ENCODE data around the gene FAM168B.
A peak's percentile ranks its signal among the peaks of the same experiment; 100 is the strongest.
"Not testable (repeated sequence)": the region's sequence is repeated elsewhere in the genome, so short reads cannot be mapped to it uniquely, and the experiment has no call there.

The FAM168B gene

GRCh38 chr2:131094463-131095281 is 1.4 kb upstream of the FAM168B start:
- 96 to 98% methylated on average over 17 of the region's 22 CpGs for WGBS, 2 experiments (ENCODE audit: insufficient coverage in 2 of 2)
- Histone ChIP-seq H3K4me3 (ENCODE audit: extremely low read depth, insufficient read depth, low read length, poor library complexity, severe bottlenecking) (no peak overlapping the region), H3K36me3 (ENCODE audit: control insufficient read depth, insufficient read depth, low read length) (peaks cover 24% of the 10 kb centered on the region), H3K27ac (ENCODE audit: low read depth, low read length, severe bottlenecking) (no peak overlapping the region), H3K4me1 (ENCODE audit: control insufficient read depth, insufficient read depth, low read length, poor library complexity, severe bottlenecking) (no peaks in the 10 kb centered on the region), H3K9me3 (ENCODE audit: control insufficient read depth, low read length) (no peaks in the 10 kb centered on the region)

GRCh38 chr2:131093696-131094462 is 619 bp upstream of the FAM168B start:
- no peaks in the 10 kb centered on the region for H3K4me1 ChIP-seq (ENCODE audit: control insufficient read depth, insufficient read depth, low read length, poor library complexity, severe bottlenecking)
- peak overlapping the region; percentile 85 for H3K4me3 ChIP-seq (ENCODE audit: extremely low read depth, insufficient read depth, low read length, poor library complexity, severe bottlenecking)
- H3K36me3 ChIP-seq (ENCODE audit: control insufficient read depth, insufficient read depth, low read length), result peaks cover 30% of the 10 kb centered on the region
- peak overlapping the region; percentile 98 for H3K27ac ChIP-seq (ENCODE audit: low read depth, low read length, severe bottlenecking)
- WGBS, 2 experiments (ENCODE audit: insufficient coverage in 2 of 2), result 20 to 25% methylated on average over 28 to 37 of the region's 37 CpGs
- no peaks in the 10 kb centered on the region for H3K9me3 ChIP-seq (ENCODE audit: control insufficient read depth, low read length)

DNA sequence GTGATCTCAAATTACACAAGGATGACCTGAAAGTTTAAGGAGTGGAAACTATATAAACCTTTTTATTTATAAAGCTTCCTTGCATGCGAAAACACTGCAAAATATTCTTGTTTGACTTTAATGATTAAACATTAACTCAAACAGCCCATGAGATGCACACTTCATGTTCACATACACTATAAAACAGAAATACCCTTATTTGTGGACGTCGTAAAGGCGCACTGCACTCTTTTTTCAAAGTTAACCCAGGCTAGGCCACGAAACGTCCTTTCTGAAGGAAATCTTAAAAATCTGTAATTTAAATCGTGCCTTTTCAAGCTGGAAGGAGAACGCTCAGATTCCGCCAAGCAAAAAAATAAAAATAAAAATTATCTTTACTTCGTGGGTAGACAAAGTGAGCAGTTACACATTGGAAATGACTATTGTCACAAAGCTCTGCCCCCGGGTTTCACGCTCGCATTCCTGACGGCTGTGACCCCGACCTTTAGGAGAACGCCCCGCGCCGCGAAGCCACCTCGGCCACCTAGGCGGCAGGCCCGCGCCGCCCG is 728 bp downstream of the FAM168B start:
- Histone ChIP-seq H3K4me1 (ENCODE audit: control insufficient read depth, insufficient read depth, low read length, poor library complexity, severe bottlenecking) (no peaks in the 10 kb centered on the region), H3K4me3 (ENCODE audit: extremely low read depth, insufficient read depth, low read length, poor library complexity, severe bottlenecking) (peak overlapping the region; percentile 85), H3K27ac (ENCODE audit: low read depth, low read length, severe bottlenecking) (peak overlapping the region; percentile 98), H3K36me3 (ENCODE audit: control insufficient read depth, insufficient read depth, low read length) (peaks cover 44% of the 10 kb centered on the region), H3K9me3 (ENCODE audit: control insufficient read depth, low read length) (no peaks in the 10 kb centered on the region)
- 2 to 5% methylated on average over 20 to 21 of the region's 26 CpGs for WGBS, 2 experiments (ENCODE audit: insufficient coverage in 2 of 2)

- Histone ChIP-seq H3K9me3 (ENCODE audit: control insufficient read depth, low read length) (no peaks in the 10 kb centered on the region), H3K4me1 (ENCODE audit: control insufficient read depth, insufficient read depth, low read length, poor library complexity, severe bottlenecking) (no peaks in the 10 kb centered on the region), H3K36me3 (ENCODE audit: control insufficient read depth, insufficient read depth, low read length) (peaks cover 89% of the 10 kb centered on the region), H3K27ac (ENCODE audit: low read depth, low read length, severe bottlenecking) (no peak overlapping the region), H3K4me3 (ENCODE audit: extremely low read depth, insufficient read depth, low read length, poor library complexity, severe bottlenecking) (no peak overlapping the region)
- 100% methylated on average over 1 of the region's 2 CpGs for WGBS, 2 experiments (ENCODE audit: insufficient coverage in 2 of 2)
Measured at GRCh38 chr2:131085646-131086045, 7.6 kb downstream of the FAM168B start.

- Histone ChIP-seq H3K4me3 (ENCODE audit: extremely low read depth, insufficient read depth, low read length, poor library complexity, severe bottlenecking) (no peak overlapping the region), H3K9me3 (ENCODE audit: control insufficient read depth, low read length) (no peaks in the 10 kb centered on the region), H3K4me1 (ENCODE audit: control insufficient read depth, insufficient read depth, low read length, poor library complexity, severe bottlenecking) (peaks cover 10% of the 10 kb centered on the region), H3K36me3 (ENCODE audit: control insufficient read depth, insufficient read depth, low read length) (peaks cover 92% of the 10 kb centered on the region), H3K27ac (ENCODE audit: low read depth, low read length, severe bottlenecking) (no peak overlapping the region)
- 93 to 98% methylated on average over 3 to 4 of the region's 4 CpGs for WGBS, 2 experiments (ENCODE audit: insufficient coverage in 2 of 2)
Measured at GRCh38 chr2:131081190-131081589, 12.1 kb downstream of the FAM168B start.

GRCh38 chr2:131079931-131080330 is 13.3 kb downstream of the FAM168B start:
- Histone ChIP-seq H3K4me1 (ENCODE audit: control insufficient read depth, insufficient read depth, low read length, poor library complexity, severe bottlenecking) (peaks cover 10% of the 10 kb centered on the region), H3K36me3 (ENCODE audit: control insufficient read depth, insufficient read depth, low read length) (peaks cover 92% of the 10 kb centered on the region)
- not testable (repeated sequence) for H3K9me3 ChIP-seq (ENCODE audit: control insufficient read depth, low read length); H3K27ac ChIP-seq (ENCODE audit: low read depth, low read length, severe bottlenecking); H3K4me3 ChIP-seq (ENCODE audit: extremely low read depth, insufficient read depth, low read length, poor library complexity, severe bottlenecking)
- WGBS, 2 experiments (ENCODE audit: insufficient coverage in 2 of 2), result 96% methylated on average over 6 of the region's 6 CpGs

- Histone ChIP-seq H3K27ac (ENCODE audit: low read depth, low read length, severe bottlenecking) (peak overlapping the region; percentile 72), H3K4me3 (ENCODE audit: extremely low read depth, insufficient read depth, low read length, poor library complexity, severe bottlenecking) (no peak overlapping the region), H3K4me1 (ENCODE audit: control insufficient read depth, insufficient read depth, low read length, poor library complexity, severe bottlenecking) (peaks cover 10% of the 10 kb centered on the region), H3K36me3 (ENCODE audit: control insufficient read depth, insufficient read depth, low read length) (peaks cover 97% of the 10 kb centered on the region), H3K9me3 (ENCODE audit: control insufficient read depth, low read length) (no peaks in the 10 kb centered on the region)
- 90 to 93% methylated on average over 2 to 3 of the region's 3 CpGs for WGBS, 2 experiments (ENCODE audit: insufficient coverage in 2 of 2)
Measured at GRCh38 chr2:131077966-131078365, 15.3 kb downstream of the FAM168B start.

GRCh38 chr2:131077182-131077846 is 15.9 kb downstream of the FAM168B start:
- Histone ChIP-seq H3K27ac (ENCODE audit: low read depth, low read length, severe bottlenecking) (peak overlapping the region; percentile 72), H3K36me3 (ENCODE audit: control insufficient read depth, insufficient read depth, low read length) (peaks cover 97% of the 10 kb centered on the region), H3K4me1 (ENCODE audit: control insufficient read depth, insufficient read depth, low read length, poor library complexity, severe bottlenecking) (peaks cover 10% of the 10 kb centered on the region), H3K4me3 (ENCODE audit: extremely low read depth, insufficient read depth, low read length, poor library complexity, severe bottlenecking) (no peak overlapping the region), H3K9me3 (ENCODE audit: control insufficient read depth, low read length) (no peaks in the 10 kb centered on the region)
- 96 to 97% methylated on average over 8 to 10 of the region's 11 CpGs for WGBS, 2 experiments (ENCODE audit: insufficient coverage in 2 of 2)

DNA sequence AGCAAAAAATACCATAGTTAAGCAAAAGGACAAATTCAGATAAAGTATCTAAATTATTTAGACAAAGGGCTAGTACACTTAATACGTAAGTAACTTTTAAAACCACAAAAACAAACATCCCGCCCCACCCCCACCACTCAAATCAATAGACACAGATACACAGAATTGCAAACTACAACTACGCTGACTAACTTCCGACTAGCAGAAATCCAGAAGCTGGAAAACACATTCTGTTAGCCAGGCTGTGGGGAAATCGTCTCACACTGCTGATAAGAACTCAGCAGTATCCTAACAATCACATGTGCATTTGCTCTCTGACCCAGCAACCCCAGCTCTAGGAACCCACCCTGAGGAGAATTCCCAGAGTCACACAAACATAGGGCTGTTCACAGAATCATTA is 16.6 kb downstream of the FAM168B start:
- Histone ChIP-seq H3K9me3 (ENCODE audit: control insufficient read depth, low read length) (no peaks in the 10 kb centered on the region), H3K27ac (ENCODE audit: low read depth, low read length, severe bottlenecking) (peak overlapping the region; percentile 72), H3K36me3 (ENCODE audit: control insufficient read depth, insufficient read depth, low read length) (peaks cover 95% of the 10 kb centered on the region), H3K4me3 (ENCODE audit: extremely low read depth, insufficient read depth, low read length, poor library complexity, severe bottlenecking) (no peak overlapping the region), H3K4me1 (ENCODE audit: control insufficient read depth, insufficient read depth, low read length, poor library complexity, severe bottlenecking) (peaks cover 10% of the 10 kb centered on the region)
- WGBS, 2 experiments (ENCODE audit: insufficient coverage in 2 of 2), result 81% methylated on average over 4 to 5 of the region's 5 CpGs

DNA sequence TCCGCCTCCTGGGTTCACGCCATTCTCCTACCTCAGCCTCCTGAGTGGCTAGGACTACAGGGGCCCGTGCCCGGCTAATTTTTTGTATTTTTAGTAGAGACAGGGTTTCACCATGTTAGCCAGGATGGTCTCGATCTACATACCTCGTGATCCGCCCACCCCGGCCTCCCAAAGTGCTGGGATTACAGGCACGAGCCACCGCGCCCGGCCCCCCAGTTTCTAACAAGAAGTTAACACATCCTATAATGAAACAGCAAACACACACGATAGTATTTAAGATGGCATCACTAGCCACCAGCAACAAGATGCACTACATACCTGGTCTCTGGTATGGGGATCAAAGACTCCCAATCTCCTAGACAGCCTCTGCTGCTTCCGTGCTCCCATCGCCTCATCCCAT is 17.7 kb downstream of the FAM168B start:
- H3K4me3 ChIP-seq (ENCODE audit: extremely low read depth, insufficient read depth, low read length, poor library complexity, severe bottlenecking); H3K9me3 ChIP-seq (ENCODE audit: control insufficient read depth, low read length); H3K27ac ChIP-seq (ENCODE audit: low read depth, low read length, severe bottlenecking): not testable (repeated sequence)
- 92 to 96% methylated on average over 8 to 12 of the region's 15 CpGs for WGBS, 2 experiments (ENCODE audit: insufficient coverage in 2 of 2)
- H3K4me1 ChIP-seq (ENCODE audit: control insufficient read depth, insufficient read depth, low read length, poor library complexity, severe bottlenecking), result peaks cover 10% of the 10 kb centered on the region
- H3K36me3 ChIP-seq (ENCODE audit: control insufficient read depth, insufficient read depth, low read length), result peaks cover 91% of the 10 kb centered on the region

Measured in mesodermal cell (in vitro differentiated cells).